B cell (primary cell): ENCODE results near the gene HES1. TPM values are rescaled to one million over a fixed set of nuclear protein-coding genes. Genes with fewer than 3 reads are reported as not detected.
A peak's percentile ranks its signal among the peaks of the same experiment; 100 is the strongest.

Experiments used
- ATAC-seq: fragments of 200-7000 bp; cut with Tn5 transposase; one replicate; pipeline ENCODE4 v1.10.0; 2021; ENCODE audit warnings: low read depth, mild to moderate bottlenecking, moderate number of reproducible peaks, moderate library complexity
- CTCF ChIA-PET: fragments of 350-600 bp; sonication (Branson Sonifier 250); formaldehyde crosslinking; loops from one replicate; lab custom pipeline; 2021; ENCODE audit warnings: antibody characterized with exemption, inconsistent platforms; lab: Charles Lee
- POLR2A ChIA-PET: fragments of 350-600 bp; sonication (Branson Sonifier 250); formaldehyde crosslinking; loops from one replicate; lab custom pipeline; 2021; ENCODE audit warnings: antibody characterized with exemption; lab: Charles Lee
- DNase-seq: peaks from one replicate; pipeline ENCODE4 v3.0.0; 2013
- H2AFZ ChIP-seq: 2 replicates; pipeline ENCODE4 v1.6.1; 2012; ENCODE audit warnings: mild to moderate bottlenecking, low read depth, low read length; ENCODE audit not compliant: insufficient read depth, poor library complexity, severe bottlenecking
- H3K27ac ChIP-seq, 2 donors: 1 replicate in 1 of 2; 2 replicates in 1 of 2; pipeline ENCODE4 v1.5.1; 2012 to 2013; ENCODE audit warnings: low read length in 2 of 2, mild to moderate bottlenecking in 2 of 2, moderate library complexity in 1 of 2
- H3K27me3 ChIP-seq, 4 experiments: fragments of 200-600 bp in 1 of 4; sonication (generic) in 1 of 4; replicated peaks in 1 of 4; 1 replicate in 2 of 4; 2 replicates in 2 of 4; pipeline versions ENCODE4 v1.6.1 to v1.7.0; 2013 to 2016; ENCODE audit warnings: low read length in 3 of 4, mild to moderate bottlenecking in 2 of 4, mixed read lengths in 1 of 4, moderate library complexity in 1 of 4; ENCODE audit not compliant: insufficient read depth in 4 of 4, control insufficient read depth in 3 of 4; ENCODE audit errors: control extremely low read depth in 1 of 4
- H3K36me3 ChIP-seq, 2 experiments: replicated peaks in 1 of 2; 1 replicate in 1 of 2; 2 replicates in 1 of 2; pipeline versions ENCODE4 v1.6.1 to v1.7.1; 2013; ENCODE audit warnings: low read length in 1 of 2; ENCODE audit not compliant: insufficient read depth in 2 of 2, control insufficient read depth in 1 of 2; ENCODE audit errors: control extremely low read depth in 1 of 2, extremely low read depth in 1 of 2
- H3K4me1 ChIP-seq, 2 donors: fragments of 200-600 bp in 1 of 2; sonication (generic) in 1 of 2; 1 replicate in 1 of 2; 2 replicates in 1 of 2; pipeline versions ENCODE4 v1.5.1 to v1.6.1; 2013 to 2017; ENCODE audit warnings: low read length in 2 of 2; ENCODE audit not compliant: control insufficient read depth in 2 of 2, insufficient read depth in 2 of 2
- H3K4me2 ChIP-seq: replicated peaks from 2 replicates; pipeline ENCODE3; 2012; ENCODE audit warnings: mild to moderate bottlenecking, low read depth, low read length; ENCODE audit not compliant: poor library complexity, severe bottlenecking
- H3K4me3 ChIP-seq, 5 experiments: fragments of 200-600 bp in 1 of 5; sonication (generic) in 1 of 5; 1 replicate in 3 of 5; 2 replicates in 2 of 5; pipeline versions ENCODE4 v1.5.1 to v1.7.0; 2011 to 2016; ENCODE audit warnings: low read length in 4 of 5, mild to moderate bottlenecking in 4 of 5, low read depth in 2 of 5, control low read depth in 1 of 5, moderate library complexity in 1 of 5; ENCODE audit not compliant: insufficient read depth in 1 of 5; ENCODE audit errors: control extremely low read depth in 1 of 5, extremely low read depth in 1 of 5
- H3K79me2 ChIP-seq: fragments of 200-600 bp; sonication (generic); one replicate; pipeline ENCODE4 v1.6.0; 2016; ENCODE audit warnings: low read length; ENCODE audit not compliant: control insufficient read depth, insufficient read depth
- H3K9ac ChIP-seq: fragments of 200-600 bp; sonication (generic); 2 replicates; pipeline ENCODE4 v1.6.1; 2017; ENCODE audit warnings: mild to moderate bottlenecking, low read length, moderate library complexity
- H3K9me3 ChIP-seq, 3 donors: one replicate each; pipeline versions ENCODE4 v1.6.1 to v1.7.1; 2013; ENCODE audit warnings: low read length in 2 of 3; ENCODE audit not compliant: control insufficient read depth in 2 of 3, insufficient read depth in 1 of 3; ENCODE audit errors: control extremely low read depth in 1 of 3
- H4K20me1 ChIP-seq: 2 replicates; pipeline ENCODE4 v1.6.0; 2012; ENCODE audit warnings: mild to moderate bottlenecking, low read length; ENCODE audit not compliant: insufficient read depth, control insufficient read depth, poor library complexity, severe bottlenecking
- H3K27ac Mint-ChIP-seq: one replicate; pipeline ENCODE4 v1.8.0; 2021; ENCODE audit warnings: mixed read lengths
- H3K27me3 Mint-ChIP-seq: one replicate; pipeline ENCODE4 v1.8.0; 2021; ENCODE audit warnings: mixed read lengths
- H3K4me1 Mint-ChIP-seq: one replicate; pipeline ENCODE4 v1.8.0; 2021; ENCODE audit warnings: mixed read lengths
- H3K4me3 Mint-ChIP-seq: one replicate; pipeline ENCODE4 v1.8.0; 2021; ENCODE audit warnings: mixed read lengths
- H3K9me3 Mint-ChIP-seq: one replicate; pipeline ENCODE4 v1.8.0; 2022; ENCODE audit warnings: mixed read lengths; ENCODE audit not compliant: insufficient read depth
- CTCF ChIP-seq: fragments of 200-600 bp; IDR thresholded peaks from one replicate; pipeline ENCODE4 v1.8.0; 2022; ENCODE audit warnings: antibody characterized with exemption, mild to moderate bottlenecking
- EZH2 ChIP-seq: IDR thresholded peaks from 2 replicates; pipeline ENCODE4 v1.6.1; 2012; ENCODE audit warnings: borderline replicate concordance, low read depth, mild to moderate bottlenecking, moderate library complexity, low read length; ENCODE audit not compliant: insufficient read depth, poor library complexity, severe bottlenecking
- WGBS: methylation state at CpG from one replicate; pipeline ENCODE4 v1.1.5; 2013; ENCODE audit warnings: missing lambda C conversion rate; ENCODE audit not compliant: insufficient coverage; 5-methylcytosine and 5-hydroxymethylcytosine counted together
- intact Hi-C: fragments of 100-400 bp; cut with micrococcal nuclease; formaldehyde crosslinking; loops from one replicate; pipeline ENCODE4 v1.10.0; 2022
- polyA plus RNA-seq: library from polyadenylated mRNA; depleted of rRNA; stranded (reverse); fragments of >200 nt; gene quantifications from 2 replicates; pipeline ENCODE4 v1.2.3, GENCODE V29; 2012
- total RNA-seq, 2 donors: library from RNA; stranded (reverse); fragments of 120-200 nt in 1 of 2; gene quantifications; 1 replicate in 1 of 2; 2 replicates in 1 of 2; pipeline versions ENCODE4 v1.2.3 to v1.2.4, GENCODE V29; 2013 to 2022

HES1 gene
- total and polyA plus RNA-seq, 2 donors (not counting 1 experiment from before 2014, with no cell fraction given): 2.4 to 60.3 TPM

GRCh38 chr3:194134757-194135515, 1.0 kb upstream of the HES1 start:
- no peak for TF ChIP-seq EZH2
- TF ChIP-seq CTCF: no peak
- Histone ChIP-seq H3K9ac (peak overlapping the region; percentile 77), H3K4me1 (peaks cover 66 to 83% of the 10 kb centered on the region in 2 donors), H3K27ac (peak overlapping the region; percentile 88 to 94), H3K36me3 (no peaks in the 10 kb centered on the region), H3K4me2 (peak overlapping the region; percentile 98), H3K27me3 (no peaks in the 10 kb centered on the region), H3K9me3 (no peaks in the 10 kb centered on the region), H3K79me2 (no peaks in the 10 kb centered on the region), H4K20me1 (no peaks in the 10 kb centered on the region), H2AFZ (peak overlapping the region; percentile 50), H3K4me3 (peak overlapping the region; percentile 48 to 80 (median 72))
- 1% methylated on average over 53 of the region's 68 CpGs for WGBS
- ChIA-PET CTCF (interaction anchor here (1.0 to 13.3 kb wide), 8 partner anchors 28 to 355 kb away, joined by 3 to 148 read pairs (median 36); no protein-coding TSS in a partner anchor), POLR2A (interaction anchor here (0.8 to 2.7 kb wide), 8 partner anchors 26 to 172 kb away, joined by 3 to 23 read pairs (median 7); no protein-coding TSS in a partner anchor)
- DNase-seq: peak; percentile 96
- intact Hi-C loops: loop anchor here (1.0 to 10.0 kb wide), 4 partner anchors 31 to 440 kb away; partner anchors contain the start of gene ATP13A3
- Mint-ChIP-seq H3K27ac (peak overlapping the region; percentile 99), H3K4me3 (peak overlapping the region; percentile 94), H3K9me3 (no peaks in the 10 kb centered on the region), H3K27me3 (peaks cover 4% of the 10 kb centered on the region), H3K4me1 (peaks cover 72% of the 10 kb centered on the region)
- peak; percentile 37 for ATAC-seq

GRCh38 chr3:194135516-194135805, 487 bp upstream of the HES1 start:
- intact Hi-C loops: loop anchor here (1.0 to 10.0 kb wide), 4 partner anchors 31 to 441 kb away; partner anchors contain the start of gene ATP13A3
- Histone ChIP-seq H2AFZ (peak overlapping the region; percentile 43), H3K4me2 (peak overlapping the region; percentile 98), H3K79me2 (no peaks in the 10 kb centered on the region), H3K9me3 (no peaks in the 10 kb centered on the region), H3K4me3 (peak overlapping the region; percentile 48 to 80 (median 72)), H3K27me3 (peaks cover 0 to 3% (median 1%) of the 10 kb centered on the region in 4 experiments), H4K20me1 (no peaks in the 10 kb centered on the region), H3K4me1 (peaks cover 66 to 80% of the 10 kb centered on the region in 2 donors), H3K9ac (peak overlapping the region; percentile 77), H3K27ac (peak overlapping the region; percentile 57 to 94), H3K36me3 (no peaks in the 10 kb centered on the region)
- TF ChIP-seq CTCF (no peak), EZH2 (no peak)
- peak overlapping the region; percentile 94 for H3K4me3 Mint-ChIP-seq
- CTCF ChIA-PET: interaction anchor here (1.0 to 13.3 kb wide), 9 partner anchors 28 to 355 kb away, joined by 3 to 148 read pairs (median 30); no protein-coding TSS in a partner anchor
- DNase-seq (no peak), ATAC-seq (no peak)
- no peaks in the 10 kb centered on the region for H3K9me3 Mint-ChIP-seq
- H3K4me1 Mint-ChIP-seq: peaks cover 71% of the 10 kb centered on the region
- peak overlapping the region; percentile 79 for H3K27ac Mint-ChIP-seq
- no CpG with 5 or more reads among the region's 4 CpGs for WGBS
- H3K27me3 Mint-ChIP-seq: peaks cover 5% of the 10 kb centered on the region
- POLR2A ChIA-PET: interaction anchor here (0.6 to 2.7 kb wide), 10 partner anchors 26 to 172 kb away, joined by 3 to 23 read pairs (median 7); no protein-coding TSS in a partner anchor
